Choroid plexus epithelial cell (primary cell): ENCODE results near the gene KLHL26.

Experiments
- DNase-seq: peaks from one replicate; pipeline ENCODE4 v3.0.0-alpha.2; 2010; ENCODE audit warnings: low read depth
- H3K4me3 ChIP-seq: 2 replicates; pipeline ENCODE4 v1.5.1; 2011; ENCODE audit warnings: low read depth, mild to moderate bottlenecking, control low read depth, low read length, moderate library complexity
- CTCF ChIP-seq: conservative IDR thresholded peaks from 2 replicates; pipeline ENCODE4 v1.5.1; 2011; ENCODE audit warnings: low read depth, mild to moderate bottlenecking, control low read depth, inconsistent platforms, low read length, moderate library complexity

Gene KLHL26

GRCh38 chr19:18665771-18666202, 29.0 kb downstream of the KLHL26 start:
- no peak for DNase-seq
- TF ChIP-seq CTCF, result no peak
- no peak overlapping the region for H3K4me3 ChIP-seq

- DNase-seq, result no peak
- no peak overlapping the region for H3K4me3 ChIP-seq
- TF ChIP-seq CTCF, result no peak
These were observed 29.5 kb downstream of the KLHL26 start for GRCh38 chr19:18666317-18666716.

- H3K4me3 ChIP-seq, result no peak overlapping the region
- no peak for DNase-seq
- TF ChIP-seq CTCF, result no peak
These were observed 30.0 kb downstream of the KLHL26 start for GRCh38 chr19:18666784-18667183.

- no peak for TF ChIP-seq CTCF
- no peak for DNase-seq
- H3K4me3 ChIP-seq, result no peak overlapping the region
These were observed 30.9 kb downstream of the KLHL26 start for GRCh38 chr19:18667531-18668251.

- no peak overlapping the region for H3K4me3 ChIP-seq
- TF ChIP-seq CTCF, result no peak
- no peak for DNase-seq
These were observed 31.4 kb downstream of the KLHL26 start for GRCh38 chr19:18668252-18668631.

GRCh38 chr19:18668744-18669523, 32.1 kb downstream of the KLHL26 start:
- DNase-seq, result no peak
- H3K4me3 ChIP-seq, result no peak overlapping the region
- TF ChIP-seq CTCF, result no peak

GRCh38 chr19:18669524-18669817, 32.6 kb downstream of the KLHL26 start:
- H3K4me3 ChIP-seq, result no peak overlapping the region
- peak; percentile 61 for DNase-seq
- no peak for TF ChIP-seq CTCF
